GM21528 (cell line): ENCODE data around the gene ITGAV.
A peak's percentile ranks its signal among the peaks of the same experiment; 100 is the strongest.

Source experiments
- ATAC-seq: cut with Tn5 transposase; IDR thresholded peaks from one replicate; pipeline ENCODE4 v1.9.1; 2021; ENCODE audit warnings: mild to moderate bottlenecking, moderate library complexity; ENCODE audit not compliant: unreplicated experiment, low FRiP score

ITGAV gene

DNA sequence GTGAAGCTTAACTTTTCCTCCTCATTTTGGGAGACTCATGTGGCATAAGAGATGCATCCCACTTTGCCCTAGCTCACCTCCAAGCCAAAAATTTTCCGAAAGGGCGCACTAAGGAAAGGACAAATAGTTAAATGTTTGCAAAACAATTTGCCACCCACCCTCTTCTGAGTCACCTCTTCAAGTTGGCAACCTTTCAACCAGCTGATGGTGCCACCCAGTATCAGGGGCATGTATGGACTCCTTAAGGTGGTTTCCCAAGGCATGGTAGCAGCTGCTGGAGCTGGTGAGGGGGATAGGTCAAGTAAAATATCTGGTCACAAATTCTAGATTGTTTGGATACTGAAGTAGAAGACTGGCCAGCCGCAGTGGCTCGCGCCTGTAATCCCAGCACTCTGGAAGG, 17.2 kb upstream of the ITGAV start:
- ATAC-seq: no peak

DNA sequence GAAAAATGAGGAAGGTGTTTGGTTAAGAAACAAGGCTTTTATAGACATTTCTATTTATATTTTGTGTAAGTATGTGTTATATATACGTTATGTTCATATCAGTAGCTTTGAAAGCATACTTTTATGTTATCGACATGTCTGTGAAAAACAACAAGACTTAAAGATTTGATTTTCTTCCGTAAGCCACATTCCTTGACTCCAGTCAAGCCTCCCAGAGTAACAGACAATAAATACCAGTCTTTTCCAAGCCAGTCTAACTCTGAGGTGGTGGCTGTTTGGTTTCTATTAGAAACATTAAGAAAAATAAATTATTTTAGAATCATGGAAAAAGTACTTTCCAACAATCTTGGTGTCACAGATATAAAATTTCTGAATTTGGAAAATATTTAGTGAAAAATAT, 16.3 kb upstream of the ITGAV start:
- no peak for ATAC-seq

DNA sequence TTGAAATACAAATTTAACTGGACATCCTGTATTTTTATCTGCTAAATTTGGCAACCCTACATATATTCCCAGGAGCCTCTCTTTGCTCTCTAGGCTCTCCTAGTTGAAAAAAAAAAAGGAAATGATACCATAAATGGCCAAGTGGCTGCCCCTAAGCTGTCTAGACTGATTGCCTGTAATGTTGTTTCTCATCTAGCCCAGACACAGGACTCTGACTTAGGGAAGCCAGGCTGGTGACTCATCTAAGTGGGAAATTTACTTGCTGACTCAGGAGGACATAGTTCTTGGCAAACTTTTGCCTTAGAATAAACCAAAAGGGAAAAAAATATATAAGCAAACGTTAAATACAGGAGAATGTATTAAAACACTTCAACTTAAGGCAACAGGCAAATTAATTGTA, 14.6 kb upstream of the ITGAV start:
- no peak for ATAC-seq

DNA sequence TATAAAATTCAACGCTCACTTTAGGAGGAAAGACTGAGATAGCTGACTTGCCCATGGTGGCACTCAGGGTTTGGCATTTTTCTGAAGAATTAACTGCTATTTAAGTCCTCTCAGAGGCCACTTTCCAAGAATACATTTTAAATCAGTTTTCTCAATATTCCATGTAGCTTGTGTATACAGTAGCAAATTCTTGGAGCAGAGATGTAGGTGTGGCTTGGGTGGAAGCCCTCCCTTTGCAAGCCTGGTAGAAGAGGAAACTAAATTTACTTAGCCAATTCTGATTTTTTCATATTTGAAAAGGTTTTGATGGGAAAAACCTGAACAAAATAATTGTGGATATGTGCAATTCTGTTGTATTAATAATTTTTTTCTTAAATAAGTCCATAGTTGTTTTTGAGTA, 14.0 kb upstream of the ITGAV start:
- no peak for ATAC-seq

DNA sequence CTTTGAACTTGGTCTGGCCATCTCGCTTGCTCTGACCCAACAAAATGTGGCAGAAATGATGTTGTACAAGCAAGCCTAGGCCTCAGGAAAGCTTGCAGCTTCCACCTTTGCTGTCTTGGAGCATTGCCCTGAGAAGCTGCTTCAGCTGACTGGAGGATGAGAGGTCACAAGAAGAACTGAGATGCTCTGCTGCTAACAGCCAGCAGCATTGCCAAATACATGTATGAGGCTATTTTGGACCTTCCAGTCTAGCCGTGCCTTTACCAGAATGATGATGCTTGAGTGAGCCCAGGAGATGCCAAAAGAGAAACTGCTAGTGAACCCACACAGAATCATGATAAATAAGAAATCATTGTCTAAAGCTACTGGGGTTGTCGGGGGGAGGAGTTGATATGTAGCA, 13.2 kb upstream of the ITGAV start:
- ATAC-seq: no peak

DNA sequence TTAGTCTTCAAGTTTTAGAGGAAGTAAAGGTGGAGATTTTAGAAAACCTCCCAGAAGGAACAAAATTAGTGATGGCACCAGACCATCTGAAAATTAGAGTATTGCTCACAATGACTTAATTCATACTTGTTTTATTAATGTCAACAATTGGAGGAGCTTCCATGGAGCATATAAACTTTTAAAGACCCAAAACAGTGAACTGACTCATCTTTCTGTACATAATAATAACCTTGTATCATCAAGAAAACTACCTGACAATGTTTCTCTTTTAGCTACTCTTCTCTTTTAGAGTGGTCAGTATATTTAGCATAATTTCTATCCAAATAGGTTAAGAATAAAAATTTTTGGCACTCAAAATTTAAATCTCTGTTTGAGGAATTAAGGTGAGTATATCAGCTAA, 7.2 kb upstream of the ITGAV start:
- no peak for ATAC-seq

DNA sequence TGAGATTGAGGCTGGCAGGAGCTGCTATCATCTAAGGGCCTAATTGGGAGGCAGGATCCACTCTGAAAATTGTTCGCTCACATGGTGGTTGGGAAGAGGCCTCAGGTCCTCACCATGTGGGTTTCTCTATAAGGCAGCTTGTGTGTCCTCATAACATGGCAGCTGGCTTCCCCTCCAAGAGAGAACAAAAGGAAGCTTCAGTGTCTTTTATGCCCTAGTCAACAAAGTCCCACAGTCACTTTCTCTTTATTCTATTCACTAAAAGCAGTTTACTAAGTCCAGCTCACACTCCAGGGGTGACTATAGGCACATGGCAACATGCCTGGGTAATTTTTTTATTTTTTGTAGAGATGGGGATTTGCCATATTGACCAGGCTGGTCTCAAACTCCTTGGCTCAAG, 5.8 kb upstream of the ITGAV start:
- no peak for ATAC-seq

DNA sequence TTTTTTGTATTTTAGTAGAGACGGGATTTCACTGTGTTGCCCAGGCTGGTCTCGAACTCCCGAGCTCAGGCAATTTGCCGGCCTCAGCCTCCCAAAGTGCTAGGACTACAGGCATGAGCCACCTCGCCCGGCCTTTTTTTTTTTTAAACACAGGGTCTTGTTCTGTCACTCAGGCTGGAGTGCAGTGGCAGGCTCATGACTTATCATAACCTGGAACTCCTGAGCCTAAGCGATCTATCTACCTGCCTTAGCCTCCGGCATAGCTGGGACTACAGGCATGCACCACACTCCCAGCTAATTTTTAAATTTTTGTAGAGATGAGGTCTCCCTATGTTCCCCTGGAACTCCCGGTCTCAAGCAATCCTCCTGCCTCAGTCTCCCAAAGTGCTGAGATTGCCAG, 1.4 kb upstream of the ITGAV start:
- ATAC-seq: no peak

DNA sequence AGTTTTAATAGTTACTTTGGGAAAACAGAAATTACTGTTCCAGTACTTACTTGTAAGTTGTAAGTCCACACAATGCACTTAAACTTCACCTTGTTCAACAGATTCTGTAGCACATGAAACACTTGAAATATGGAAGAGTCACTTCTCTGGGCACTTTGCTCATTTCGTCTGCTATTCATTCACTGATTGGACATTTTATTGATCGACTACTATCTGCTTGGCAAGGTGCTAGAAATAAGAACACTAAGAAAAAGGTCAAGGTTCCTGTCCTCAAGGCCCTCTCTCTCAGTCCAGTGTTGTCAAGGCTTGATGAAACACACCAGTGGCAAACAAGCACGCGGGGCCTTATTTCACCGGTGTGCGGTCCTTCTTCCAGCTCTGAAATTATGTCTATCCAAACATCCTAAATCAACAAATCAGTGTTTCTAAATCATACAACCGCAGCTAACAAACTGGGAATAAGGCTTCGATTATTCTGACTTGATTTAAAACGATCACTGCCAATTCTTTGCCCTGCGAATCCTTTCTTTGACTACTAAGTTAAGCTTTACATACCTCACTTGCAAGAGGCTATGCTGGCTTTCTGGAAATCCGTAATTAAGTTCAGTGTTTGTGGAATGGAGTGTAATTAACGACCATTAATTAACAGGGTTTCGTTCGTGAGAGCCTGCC, 780 bp upstream of the ITGAV start:
- peak; percentile 1 for ATAC-seq

DNA sequence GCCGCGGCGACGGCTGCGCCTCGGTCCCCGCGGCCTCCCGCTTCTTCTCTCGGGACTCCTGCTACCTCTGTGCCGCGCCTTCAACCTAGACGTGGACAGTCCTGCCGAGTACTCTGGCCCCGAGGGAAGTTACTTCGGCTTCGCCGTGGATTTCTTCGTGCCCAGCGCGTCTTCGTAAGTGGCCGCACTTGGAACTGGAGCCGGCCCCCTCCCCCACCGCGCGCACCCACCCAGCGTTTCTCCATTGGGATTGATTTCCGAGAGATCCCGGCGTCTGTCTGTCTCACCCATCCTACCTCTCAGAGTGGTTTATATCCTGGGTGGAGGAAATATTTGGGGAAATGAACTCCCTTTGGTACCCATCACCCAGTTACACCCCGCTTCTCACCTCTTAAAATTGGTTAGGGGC, 498 bp downstream of the ITGAV start:
- ATAC-seq: no peak

DNA sequence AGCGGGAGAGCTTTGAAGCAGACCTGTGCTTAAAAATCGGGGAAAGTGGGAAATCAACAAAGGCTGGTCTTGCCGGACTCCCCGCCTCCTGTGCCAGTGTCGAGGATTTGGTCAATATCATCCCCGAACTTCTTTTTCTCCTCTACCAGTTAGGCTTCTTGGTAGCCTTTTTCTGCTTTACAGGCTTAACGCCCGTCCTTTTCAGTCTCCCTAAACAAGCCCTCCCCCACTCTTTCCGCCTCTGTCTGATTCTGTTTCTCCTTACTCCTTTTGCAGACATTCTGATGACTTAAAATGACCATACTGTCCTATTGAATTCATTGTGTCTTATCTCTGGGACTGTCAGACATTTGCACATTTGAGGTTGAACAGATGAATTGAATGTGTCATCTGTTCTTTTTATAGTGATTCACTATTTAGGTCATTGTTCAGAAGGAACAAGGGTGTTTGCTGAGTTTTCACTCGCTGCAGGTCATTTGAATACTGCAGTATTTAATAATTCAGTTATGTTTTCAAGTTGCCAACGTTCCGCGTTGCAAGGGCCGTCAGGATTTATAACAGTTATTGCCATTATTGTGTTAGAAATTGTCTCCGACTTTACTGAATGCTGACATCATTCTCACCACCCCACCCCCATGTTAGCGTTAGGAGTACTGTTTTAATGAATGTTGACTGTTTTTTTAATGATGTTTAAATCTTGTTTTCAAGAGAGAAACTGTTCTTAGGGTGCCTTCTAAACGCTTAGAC, 1.1 kb downstream of the ITGAV start:
- no peak for ATAC-seq

DNA sequence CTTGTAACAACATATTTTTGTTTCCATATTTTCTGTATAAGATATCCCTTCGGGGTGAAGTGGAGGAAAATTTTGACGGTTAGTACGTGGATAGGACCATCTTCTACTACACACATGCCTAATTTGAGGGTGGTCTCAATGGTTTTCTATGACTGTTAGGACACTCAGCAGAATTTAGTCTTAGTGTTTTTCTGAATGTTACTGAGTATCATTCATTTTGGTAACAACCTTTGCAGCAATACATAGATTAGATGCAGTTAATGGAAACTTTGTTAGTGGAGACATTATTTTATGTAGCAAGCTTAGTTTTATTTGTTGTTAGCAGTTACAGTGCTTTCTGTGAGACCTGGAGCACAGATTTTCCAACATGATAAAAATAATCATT, 1.6 kb downstream of the ITGAV start:
- ATAC-seq: no peak

DNA sequence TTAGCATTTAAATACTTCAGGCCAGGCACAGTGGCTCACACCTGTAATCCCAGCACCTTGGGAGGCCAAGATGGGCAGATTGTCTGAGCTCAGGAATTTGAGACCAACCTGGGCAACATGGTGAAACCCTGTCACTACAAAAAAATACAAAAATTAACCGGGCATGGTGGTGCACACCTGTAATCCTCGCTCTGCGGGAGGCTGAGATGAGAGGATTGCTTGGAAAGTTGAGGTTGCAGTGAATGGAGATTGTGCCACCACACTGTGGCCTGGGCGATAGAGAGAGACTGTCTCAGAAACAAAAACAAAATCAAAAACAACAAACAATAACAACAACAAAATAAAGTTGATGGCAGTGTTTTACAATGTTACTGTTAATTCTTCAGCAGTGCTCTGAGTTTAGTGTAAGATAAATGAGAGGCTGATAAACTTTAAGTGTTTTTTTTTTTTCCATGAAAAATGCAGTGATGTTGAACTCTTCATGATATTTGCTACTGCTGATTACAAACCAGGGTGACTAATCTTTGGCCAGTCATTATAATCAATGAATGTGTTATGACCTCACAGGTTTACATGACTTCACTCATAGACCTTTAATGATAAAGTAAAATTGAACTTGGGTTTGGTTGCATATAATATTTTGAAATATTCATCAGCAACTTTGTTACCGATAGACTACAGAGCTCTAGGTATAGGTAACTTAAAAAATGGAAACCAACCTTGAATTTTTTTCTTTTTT, 2.5 kb downstream of the ITGAV start:
- no peak for ATAC-seq

DNA sequence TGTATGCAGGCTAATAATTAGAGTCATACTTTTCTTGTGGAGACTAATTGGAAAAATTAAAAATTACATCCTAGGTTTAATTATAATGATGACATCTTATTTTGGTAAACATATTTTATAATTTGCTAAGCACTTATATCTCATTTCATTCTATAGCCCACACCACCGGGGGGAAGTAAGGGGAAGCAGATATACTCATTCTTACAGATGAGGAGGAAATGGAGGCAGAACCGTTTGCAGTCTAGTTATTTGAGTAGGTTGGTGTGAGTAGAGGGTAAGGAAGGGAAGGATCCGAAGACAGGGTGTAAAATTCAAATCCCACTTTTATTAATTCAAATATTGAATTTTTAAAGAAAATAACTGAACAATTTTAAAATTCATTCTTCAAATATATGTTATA, 3.7 kb downstream of the ITGAV start:
- no peak for ATAC-seq

DNA sequence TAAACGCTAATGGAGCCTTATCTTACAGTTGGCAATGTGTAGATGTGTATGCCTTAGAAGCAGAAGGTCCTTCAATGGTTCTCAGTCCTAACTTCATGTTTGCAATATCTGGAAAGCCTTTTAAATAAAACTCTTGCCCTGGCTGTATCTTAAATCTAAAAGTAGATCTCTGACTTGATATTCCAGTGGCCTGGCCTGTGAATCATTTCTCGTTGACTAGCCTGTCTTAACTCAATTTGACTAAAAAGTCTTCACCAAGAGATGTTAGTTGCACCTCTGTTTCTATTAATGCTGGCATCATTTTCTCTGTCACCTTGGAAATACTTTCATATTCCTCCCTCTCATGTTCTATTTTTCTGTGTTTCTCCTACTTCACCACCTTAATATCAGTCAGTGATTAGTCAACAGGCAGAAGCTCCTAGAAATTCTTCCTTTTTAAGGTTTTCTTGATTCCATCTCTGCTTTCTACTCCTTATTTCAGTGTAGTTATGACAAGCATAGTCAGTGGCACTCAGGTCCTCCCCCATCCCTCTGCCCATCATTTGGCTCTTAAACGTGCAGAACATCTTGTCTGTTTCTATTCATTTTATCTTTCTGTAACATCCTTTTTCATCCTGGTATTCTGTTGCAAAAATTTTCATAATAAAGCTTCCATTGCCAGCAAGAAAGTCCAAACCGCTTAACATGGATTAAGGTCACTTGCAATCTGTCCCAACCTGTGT, 4.3 kb downstream of the ITGAV start:
- ATAC-seq: no peak

DNA sequence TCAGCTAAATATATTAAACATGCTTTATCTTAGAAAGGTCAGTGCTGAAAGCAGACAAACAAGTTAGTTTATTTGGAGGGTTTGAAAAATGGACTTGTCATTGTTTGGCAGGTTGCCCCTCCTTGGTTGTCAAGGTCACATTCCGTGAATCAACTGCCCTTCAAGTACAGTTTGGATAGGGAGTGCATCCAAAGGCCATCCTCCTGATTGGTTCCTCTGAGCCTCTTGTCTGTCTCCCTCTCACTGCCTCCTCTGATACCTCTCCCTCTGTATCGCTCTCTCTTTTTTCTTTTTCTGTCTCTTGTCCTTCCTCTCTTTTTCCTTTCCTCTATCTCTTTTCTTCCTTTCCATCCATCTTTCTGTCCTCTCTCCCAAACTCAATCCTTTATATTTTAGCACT, 5.4 kb downstream of the ITGAV start:
- no peak for ATAC-seq

DNA sequence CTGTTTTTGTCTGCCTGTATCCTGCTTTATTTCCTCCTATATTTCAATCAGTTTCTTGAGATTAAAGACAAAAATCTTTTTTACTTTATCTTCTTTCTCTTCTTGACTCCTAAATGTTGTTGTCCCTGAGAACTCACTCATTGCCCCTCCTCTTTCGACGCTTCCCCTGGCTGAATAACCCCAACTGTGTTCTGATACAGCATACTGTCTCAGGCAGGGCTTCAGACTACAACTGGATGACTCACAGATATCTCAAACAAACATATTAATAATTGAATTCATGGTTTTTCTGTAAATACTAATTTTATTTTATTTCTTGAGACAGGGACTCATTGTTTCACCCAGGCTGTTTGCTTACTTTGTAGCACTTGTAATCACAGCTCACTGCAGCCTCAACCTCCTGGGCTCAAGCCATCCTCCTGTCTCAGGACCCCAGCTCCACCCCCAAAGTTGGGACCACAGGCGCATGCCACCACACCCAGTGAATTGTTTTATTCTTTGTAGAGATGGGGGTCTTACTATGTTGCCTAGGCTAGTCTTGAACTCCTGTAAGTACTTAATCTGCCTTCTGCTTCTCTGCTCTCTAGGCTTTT, 9.4 kb downstream of the ITGAV start:
- ATAC-seq: no peak

DNA sequence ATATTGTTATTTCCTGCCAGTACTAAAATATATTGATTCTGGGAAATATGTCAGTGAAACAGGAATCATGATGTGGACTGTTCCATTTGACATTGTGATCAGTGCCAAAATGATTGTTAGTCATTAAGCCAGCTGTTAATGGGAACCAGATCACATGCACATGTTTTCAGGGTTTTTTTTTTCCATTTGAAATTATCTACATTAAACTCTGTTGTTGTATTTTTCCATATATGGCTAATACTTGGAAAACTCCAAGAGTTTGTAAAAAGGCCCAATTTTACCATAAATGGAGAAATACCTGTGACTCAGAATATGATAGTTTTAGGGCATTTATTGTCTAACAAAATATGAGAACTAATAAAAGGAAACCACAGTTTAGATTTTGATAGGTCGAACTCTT, 13.4 kb downstream of the ITGAV start:
- ATAC-seq: no peak

DNA sequence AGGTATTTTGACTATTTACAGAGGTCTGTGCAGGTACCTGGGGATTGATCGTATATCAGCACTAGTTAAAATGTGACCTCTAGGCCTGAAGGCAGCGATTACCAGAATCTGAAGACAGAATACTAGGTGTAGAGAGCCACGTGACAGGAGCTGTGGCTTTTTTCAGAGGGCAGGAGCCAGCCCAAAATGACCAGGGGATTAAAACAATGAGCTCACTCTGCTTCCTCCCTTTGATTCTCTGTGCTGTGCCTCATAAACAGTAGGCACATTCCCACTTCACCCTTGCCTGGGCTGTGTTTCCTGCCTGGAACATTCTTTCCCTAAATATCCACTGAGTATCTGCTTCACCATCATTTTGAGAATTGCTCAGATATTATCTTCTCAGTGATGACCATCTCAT, 15.2 kb downstream of the ITGAV start:
- no peak for ATAC-seq

DNA sequence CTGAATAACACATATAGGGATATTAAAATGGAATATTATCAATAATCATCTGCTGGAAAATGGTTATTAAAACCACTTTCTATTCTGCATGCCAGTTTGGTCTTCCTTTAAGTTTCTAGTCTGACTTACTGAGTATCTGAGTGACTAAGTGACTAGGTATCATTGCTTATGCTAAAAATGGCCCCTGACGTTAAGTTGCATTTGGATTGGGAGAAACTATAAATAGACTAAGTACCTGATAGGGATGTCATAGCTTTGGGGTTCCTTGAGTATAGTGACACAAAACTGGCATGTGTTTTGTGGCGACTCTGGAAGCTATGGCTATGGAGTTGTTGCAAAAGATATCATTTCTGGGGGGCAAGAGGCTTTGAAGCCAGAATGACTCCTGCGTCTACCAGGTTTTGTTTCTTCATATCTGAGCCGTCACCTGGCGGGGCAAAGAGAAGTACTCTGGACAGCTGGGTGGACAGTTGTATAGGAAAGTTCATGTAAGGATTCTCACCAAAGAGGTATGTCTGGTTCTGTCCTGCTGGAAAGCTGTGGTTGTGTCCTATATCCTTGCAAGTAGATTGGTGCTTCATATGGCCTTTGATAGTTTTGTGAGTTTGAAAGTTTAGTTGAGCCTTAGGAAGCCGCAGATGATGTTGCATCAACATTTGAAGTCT, 17.9 kb downstream of the ITGAV start:
- ATAC-seq: no peak
